GM21360 (cell line): ENCODE data around the gene LBHD1.
"Not testable (repeated sequence)": the region's sequence is repeated elsewhere in the genome, so short reads cannot be mapped to it uniquely, and the experiment has no call there.

Experiments used
- ATAC-seq: cut with Tn5 transposase; IDR thresholded peaks from one replicate; pipeline ENCODE4 v1.9.1; 2021; ENCODE audit warnings: mild to moderate bottlenecking, moderate library complexity; ENCODE audit not compliant: unreplicated experiment

Gene LBHD1

DNA sequence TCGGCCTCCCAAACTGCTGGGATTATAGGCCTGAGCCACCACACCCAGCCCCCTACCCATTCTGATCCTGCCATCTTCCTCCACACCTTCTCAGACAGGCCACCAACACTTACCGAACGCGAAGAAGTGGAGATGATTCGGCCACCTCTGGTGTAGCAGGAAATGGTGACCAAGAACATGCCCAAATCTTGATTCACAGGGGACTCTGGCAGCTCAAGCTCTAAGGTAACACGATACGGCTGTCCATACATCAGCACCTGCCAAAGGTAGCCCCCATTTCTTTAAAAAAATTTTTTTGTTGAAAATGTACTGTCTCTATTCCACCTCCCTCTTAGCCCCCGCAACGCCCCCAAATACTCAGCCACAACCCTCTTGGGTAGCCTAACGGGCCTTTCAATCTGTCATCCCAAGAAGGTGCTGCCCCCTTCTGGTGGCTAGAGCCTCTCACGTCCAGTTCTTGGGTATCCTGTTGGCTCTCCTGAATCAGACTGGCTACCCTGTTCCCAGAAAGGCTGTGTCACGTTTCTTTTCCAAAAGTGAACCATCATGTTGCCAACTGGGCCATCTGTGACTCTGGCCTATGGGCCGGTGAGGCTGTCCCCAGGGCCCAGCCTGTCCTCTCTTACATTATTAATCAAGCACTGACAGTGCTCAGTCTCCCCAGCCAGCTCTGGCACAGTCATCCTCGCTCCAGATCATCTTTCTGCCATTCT, 22.5 kb upstream of the LBHD1 start:
- no peak for ATAC-seq

DNA sequence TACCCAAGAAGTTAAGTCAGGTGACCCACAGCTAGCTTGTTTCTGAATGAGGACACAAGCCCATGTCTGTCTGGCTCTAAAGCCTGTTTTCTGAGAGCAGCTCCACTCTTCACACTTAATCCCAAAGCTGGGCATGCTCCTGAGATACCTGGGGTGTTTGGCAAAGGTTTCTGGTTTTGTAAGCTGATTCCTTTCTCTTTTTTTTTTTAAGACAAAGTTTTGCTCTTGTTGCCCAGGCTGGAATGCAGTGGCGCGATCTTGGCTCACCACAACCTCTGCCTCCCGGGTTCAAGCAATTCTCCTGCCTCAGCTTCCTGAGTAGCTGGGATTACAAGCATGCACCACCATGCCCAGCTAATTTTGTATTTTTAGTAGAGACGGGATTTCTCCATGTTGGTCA, 21.6 kb upstream of the LBHD1 start:
- not testable (repeated sequence) for ATAC-seq

GRCh38 chr11:62689421-62690183, 17.5 kb upstream of the LBHD1 start, which contains the start of gene LRRN4CL:
Gene LRRN4CL, minus strand, starts transcription at chr11:62689530. Its CDS starts 1,022 bp downstream, at chr11:62688508.
- no peak for ATAC-seq

DNA sequence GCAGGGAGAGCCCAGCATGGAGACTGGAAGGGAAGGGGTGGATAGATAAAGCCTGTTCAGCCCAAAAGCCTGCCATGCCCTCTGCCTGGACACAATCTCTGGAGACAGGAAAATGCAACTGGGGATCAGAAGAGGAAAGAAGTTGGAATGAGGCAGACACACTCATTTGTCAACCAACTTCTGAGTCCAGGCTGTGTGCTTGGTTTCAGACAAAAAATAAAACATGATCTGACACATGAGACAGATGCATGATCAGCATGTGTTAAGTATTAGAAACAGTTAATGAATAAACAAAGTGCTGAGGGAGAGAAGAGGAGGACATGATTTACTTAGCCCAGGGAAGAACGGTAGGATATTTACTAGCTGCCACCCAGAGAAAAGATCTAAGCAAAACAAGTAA, 16.4 kb upstream of the LBHD1 start:
- no peak for ATAC-seq

GRCh38 chr11:62687508-62688396, 15.7 kb upstream of the LBHD1 start:
- no peak for ATAC-seq

- no peak for ATAC-seq
Observed at GRCh38 chr11:62682518-62682917, 10.5 kb upstream of the LBHD1 start.

- ATAC-seq, result no peak
Observed at GRCh38 chr11:62680825-62681240, 8.8 kb upstream of the LBHD1 start.

GRCh38 chr11:62678770-62679696, 7.0 kb upstream of the LBHD1 start, which contains the start of gene UBXN1:
Gene UBXN1, minus strand, starts transcription at chr11:62679073. Its CDS starts 150 bp downstream, at chr11:62678923.
- ATAC-seq, result peak; percentile 65

DNA sequence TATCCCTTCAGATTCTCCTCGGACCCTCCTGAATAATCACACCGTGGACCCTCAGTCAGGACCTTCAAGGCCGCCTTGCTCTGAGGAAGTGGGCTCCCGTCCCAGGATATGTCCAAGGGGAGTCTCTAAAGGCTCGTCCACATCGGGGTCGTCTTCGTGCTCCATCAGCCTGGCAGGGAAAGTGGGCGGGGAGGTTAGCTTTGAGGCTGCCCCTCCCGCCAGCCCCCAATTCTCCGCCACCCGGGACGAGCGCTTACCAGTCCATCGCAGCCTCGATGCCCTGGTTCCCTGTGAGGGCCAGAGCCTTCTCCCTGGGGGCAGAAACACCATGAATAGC, 6.3 kb upstream of the LBHD1 start:
- ATAC-seq, result no peak

GRCh38 chr11:62677714-62678113, 5.6 kb upstream of the LBHD1 start:
- ATAC-seq, result no peak

DNA sequence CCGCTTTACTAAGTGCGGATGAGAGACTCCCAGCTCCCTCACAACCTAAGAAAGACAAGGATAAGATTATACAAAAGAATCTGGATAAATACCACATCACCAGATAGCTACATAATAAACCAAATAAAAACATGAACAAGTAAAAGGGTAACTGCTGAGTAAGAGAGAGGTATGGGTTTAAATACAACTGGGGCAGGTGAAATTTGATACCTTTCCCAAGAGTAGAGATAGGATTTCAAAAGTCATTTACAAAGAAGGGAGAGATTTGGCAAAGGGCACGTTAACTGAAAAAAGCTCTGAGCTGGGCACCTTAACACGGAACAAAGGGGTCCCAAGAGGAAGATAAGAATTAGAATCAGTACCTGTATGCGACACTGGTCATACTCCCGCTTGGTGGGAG, 5.1 kb upstream of the LBHD1 start:
- no peak for ATAC-seq

DNA sequence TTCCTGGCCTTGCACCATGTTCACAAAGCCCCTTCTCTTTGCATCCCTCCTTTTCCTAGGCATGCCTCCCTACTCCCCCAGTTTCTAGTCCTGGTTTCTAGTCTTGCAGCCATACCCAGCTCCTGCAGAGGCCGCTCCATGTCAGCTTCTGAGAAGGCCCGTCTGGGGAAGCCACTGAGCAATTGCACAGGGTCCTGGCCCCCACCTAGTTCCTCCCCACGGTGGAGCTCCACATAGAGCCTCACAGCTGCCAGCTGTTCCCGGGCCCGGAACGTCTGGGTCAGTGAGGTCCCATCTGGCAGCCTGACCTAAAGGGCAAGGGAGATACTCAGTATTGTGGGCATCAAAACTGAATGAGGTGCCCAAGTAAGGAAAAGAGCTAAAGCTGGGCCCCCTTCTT, 4.6 kb upstream of the LBHD1 start:
- no peak for ATAC-seq

- not testable (repeated sequence) for ATAC-seq
Observed at GRCh38 chr11:62675415-62675814, 3.3 kb upstream of the LBHD1 start.

DNA sequence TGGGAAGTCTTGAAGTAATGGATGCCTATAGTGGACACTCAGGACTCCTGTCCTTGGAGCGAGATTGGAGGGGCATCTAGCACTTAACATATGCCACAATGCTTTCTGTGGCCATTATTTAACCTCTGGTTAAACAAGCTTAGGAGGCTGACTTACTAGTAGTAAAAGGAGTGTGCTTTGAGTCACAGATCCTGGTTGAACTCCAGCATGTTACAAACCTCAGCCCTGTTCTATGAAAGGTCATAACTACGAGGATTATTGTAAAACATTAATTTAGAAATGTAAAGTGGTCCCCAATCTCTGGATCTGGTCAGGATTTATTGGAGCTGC, 1.1 kb upstream of the LBHD1 start:
- ATAC-seq, result no peak

GRCh38 chr11:62671236-62671607, 845 bp downstream of the LBHD1 start:
- no peak for ATAC-seq

- ATAC-seq, result no peak
Observed at GRCh38 chr11:62669420-62670161, 2.5 kb downstream of the LBHD1 start.

GRCh38 chr11:62667460-62667859, 4.6 kb downstream of the LBHD1 start:
- ATAC-seq, result no peak

GRCh38 chr11:62666259-62666926, 5.7 kb downstream of the LBHD1 start:
- no peak for ATAC-seq

- ATAC-seq, result peak; percentile 13
Observed at GRCh38 chr11:62665599-62666258, 6.3 kb downstream of the LBHD1 start.
